ENCODE results near the gene TRUB1.

Gene TRUB1

DNA sequence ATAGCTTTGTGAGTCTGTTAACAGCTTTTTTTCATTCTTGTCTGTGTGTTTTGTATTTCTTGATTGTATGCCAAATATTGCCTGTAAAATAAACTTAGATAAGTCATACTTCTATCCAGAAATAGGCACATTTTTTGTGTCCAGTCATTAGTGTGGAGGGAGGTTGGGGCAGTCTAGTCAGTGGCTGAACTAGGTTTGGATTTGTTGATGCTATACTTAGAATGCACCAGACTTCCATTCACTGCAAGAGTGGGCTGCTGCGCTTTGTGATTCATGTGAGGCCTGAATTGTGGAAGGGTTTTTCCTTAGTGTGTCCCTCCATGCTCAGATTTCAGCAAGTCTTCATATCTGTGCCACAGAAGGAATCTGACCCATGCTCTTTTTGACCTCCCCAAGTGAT is 50.0 kb downstream of the TRUB1 start:
- no peak for DNase-seq

- no peak for DNase-seq
These were observed 52.6 kb downstream of the TRUB1 start for GRCh38 chr10:114990586-114990985.

DNA sequence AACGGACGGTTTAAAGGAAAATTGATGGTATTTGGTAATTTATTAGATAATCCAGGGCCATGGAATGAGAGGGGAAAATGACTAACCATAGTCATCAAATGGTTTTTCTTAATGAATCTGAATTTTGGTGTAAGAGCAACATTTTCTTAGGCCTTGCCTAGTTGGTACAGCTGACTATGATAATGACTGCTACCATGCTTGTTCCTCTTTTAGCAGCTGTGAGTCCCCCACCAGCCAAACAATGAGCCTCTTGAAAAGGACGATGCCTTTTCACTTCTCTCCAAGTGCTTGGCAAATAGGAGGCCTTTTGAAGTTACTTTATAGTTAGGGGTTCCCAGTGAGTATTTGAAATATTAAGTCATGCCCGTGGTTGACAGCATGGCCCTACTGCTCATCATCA is 53.0 kb downstream of the TRUB1 start:
- DNase-seq, result no peak

GRCh38 chr10:114992189-114992775 is 54.3 kb downstream of the TRUB1 start:
- DNase-seq, result no peak

DNA sequence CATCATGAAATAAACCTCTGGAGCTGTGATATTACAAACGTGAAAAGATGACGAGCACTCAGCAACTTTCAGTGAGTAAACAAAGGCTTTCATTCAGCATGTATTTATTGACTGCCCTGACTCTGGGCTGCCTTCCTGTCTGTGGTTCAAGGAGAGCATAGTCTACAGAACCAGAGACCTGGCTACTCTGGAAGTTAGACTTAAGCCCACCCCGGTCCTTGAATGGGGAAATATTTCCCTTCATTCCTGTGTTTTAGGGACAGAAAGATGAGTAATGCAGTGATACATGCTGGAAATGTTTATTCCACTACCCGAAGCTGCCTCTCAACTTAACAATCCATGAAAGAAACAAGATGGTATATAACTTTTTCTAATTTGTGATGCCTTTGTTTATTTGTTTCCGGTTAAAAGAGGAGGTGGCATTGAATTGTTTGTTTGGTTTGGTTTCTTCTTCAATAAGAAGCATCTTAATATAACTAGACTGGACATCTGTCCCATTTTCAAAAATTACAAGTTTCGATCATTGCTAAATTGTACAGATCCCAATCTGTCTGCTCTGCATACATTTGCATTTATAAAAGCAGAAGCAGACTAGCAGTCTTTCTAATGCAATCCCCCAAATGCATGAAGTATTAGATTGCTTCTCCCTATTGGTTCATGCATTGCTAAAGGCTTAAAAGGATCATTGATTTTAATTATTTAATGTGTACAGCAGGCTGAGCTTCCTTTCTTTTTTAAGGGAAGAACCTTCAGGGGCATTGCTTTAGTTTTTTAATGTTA is 57.7 kb downstream of the TRUB1 start:
- DNase-seq, result no peak

- DNase-seq, result no peak
These were observed 58.5 kb downstream of the TRUB1 start for GRCh38 chr10:114996542-114996941.

GRCh38 chr10:114998993-114999392 is 61.0 kb downstream of the TRUB1 start:
- no peak for DNase-seq

GRCh38 chr10:115001506-115002381 is 63.7 kb downstream of the TRUB1 start:
- DNase-seq, result peak; percentile 48

GRCh38 chr10:115003396-115003795 is 65.4 kb downstream of the TRUB1 start:
- no peak for DNase-seq

GRCh38 chr10:115004236-115004862 is 66.4 kb downstream of the TRUB1 start:
- peak; percentile 44 for DNase-seq

GRCh38 chr10:115005771-115006170 is 67.8 kb downstream of the TRUB1 start:
- DNase-seq, result no peak

- DNase-seq, result no peak
These were observed 80.4 kb downstream of the TRUB1 start for GRCh38 chr10:115018185-115018931.

DNA sequence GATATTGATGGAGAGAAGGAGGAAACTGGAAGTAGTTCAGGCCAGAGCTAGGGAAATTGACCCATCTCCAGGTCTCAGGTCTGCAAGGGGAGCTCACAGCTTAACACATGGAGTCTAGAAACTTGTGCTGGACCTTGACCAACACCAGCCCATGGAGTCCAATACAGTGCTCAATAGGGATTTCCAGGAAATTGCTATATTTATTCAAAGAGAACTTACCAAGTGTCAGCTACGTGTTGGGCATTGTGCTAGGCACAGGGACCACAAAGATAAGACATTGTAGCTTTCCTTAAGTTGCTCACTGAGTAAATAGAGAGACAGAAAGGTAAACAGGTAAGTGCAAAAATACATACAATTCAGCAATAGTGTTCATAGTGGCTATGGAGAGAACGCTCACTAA is 82.5 kb downstream of the TRUB1 start:
- no peak for DNase-seq

DNA sequence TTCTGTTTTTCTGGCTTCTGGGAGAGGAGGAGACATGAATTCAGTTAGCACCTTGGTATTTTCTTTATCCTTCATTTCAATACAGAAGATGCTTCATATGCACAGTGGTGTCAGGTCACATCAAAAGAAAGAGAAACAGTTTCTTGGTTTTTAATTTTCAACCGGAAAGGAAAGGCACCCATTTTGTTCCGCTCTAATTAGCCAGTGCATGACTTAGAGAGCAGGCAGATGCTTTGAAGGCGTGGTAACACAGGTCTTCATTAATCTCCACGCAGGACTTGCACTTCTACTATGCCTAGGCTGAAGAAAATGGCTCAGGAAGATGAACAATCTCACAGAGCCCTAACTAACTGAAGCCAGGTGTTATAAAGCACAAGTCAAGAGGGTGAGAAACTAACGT is 84.7 kb downstream of the TRUB1 start:
- peak; percentile 7 for DNase-seq

GRCh38 chr10:115023715-115024114 is 85.7 kb downstream of the TRUB1 start:
- DNase-seq, result no peak

DNA sequence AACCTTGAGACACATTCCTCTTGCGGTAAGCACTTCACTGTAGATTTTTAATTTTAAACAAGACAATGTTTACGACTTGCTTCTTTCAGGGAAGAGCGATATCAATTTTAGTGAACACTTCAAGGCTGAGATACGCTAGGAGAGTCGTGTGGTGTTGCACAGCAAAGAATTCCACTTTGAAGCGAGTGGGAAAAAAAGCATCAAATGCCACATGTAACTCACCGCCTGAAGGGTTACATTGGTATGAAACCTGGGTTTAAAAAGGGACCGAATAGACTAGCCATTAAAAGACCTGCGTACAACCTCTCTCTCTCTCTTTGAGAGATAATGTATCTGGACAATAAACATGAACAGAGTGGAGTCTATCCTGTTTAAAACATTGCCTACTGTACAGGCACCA is 86.4 kb downstream of the TRUB1 start:
- DNase-seq, result no peak

DNA sequence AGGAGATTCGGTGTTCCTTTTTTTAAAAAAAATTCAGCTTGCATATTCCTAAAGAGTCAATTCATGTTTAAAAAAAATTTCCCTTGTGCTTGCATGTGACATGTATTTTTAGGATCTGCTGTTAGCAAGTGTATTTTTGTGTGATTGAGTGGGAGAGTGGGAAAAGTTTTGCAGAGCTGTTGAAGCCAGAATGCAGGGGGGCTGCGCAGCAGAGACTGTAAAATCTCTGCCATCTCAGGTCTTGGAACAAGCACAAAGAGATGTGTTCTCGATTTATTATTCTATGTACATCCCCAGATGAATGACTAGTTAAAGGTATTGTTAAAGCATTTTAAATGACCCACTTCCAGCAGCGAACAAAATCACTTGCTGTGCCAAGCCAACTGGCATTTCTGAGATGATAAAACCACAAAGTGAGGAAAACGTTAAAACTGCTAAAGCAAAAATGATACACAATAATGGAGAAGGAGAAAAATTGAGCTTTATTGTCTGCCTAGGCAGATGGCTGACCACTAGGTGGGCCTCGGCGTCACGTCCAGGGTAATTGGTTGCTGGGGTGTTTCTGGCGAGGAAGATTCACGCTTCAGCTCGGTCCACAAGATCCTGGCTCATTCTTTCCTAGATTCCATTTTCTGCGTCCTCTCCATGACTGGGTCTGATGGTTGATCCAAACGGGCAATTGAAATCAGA is 88.2 kb downstream of the TRUB1 start:
- DNase-seq, result peak; percentile 91

GRCh38 chr10:115026746-115027140 is 88.7 kb downstream of the TRUB1 start:
- DNase-seq, result peak; percentile 96

Data from NCI-H69 (cell line).